T-helper 1 cell (primary cell): ENCODE measurements around the gene CENPH.
"Not testable (repeated sequence)": the region's sequence is repeated elsewhere in the genome, so short reads cannot be mapped to it uniquely, and the experiment has no call there.

Source experiments
- DNase-seq, 5 donors: peaks; one replicate each; pipeline ENCODE4 v3.0.0-alpha.2; 2012 to 2020
- total RNA-seq, 4 donors: gene quantifications; one replicate each; lab custom pipeline; 2026; lab: John Stamatoyannopoulos, UW

CENPH gene, protein sequence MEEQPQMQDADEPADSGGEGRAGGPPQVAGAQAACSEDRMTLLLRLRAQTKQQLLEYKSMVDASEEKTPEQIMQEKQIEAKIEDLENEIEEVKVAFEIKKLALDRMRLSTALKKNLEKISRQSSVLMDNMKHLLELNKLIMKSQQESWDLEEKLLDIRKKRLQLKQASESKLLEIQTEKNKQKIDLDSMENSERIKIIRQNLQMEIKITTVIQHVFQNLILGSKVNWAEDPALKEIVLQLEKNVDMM
- 2.7 to 7.6 (median 5.2) reads per million in 4 donors for total RNA-seq

DNA sequence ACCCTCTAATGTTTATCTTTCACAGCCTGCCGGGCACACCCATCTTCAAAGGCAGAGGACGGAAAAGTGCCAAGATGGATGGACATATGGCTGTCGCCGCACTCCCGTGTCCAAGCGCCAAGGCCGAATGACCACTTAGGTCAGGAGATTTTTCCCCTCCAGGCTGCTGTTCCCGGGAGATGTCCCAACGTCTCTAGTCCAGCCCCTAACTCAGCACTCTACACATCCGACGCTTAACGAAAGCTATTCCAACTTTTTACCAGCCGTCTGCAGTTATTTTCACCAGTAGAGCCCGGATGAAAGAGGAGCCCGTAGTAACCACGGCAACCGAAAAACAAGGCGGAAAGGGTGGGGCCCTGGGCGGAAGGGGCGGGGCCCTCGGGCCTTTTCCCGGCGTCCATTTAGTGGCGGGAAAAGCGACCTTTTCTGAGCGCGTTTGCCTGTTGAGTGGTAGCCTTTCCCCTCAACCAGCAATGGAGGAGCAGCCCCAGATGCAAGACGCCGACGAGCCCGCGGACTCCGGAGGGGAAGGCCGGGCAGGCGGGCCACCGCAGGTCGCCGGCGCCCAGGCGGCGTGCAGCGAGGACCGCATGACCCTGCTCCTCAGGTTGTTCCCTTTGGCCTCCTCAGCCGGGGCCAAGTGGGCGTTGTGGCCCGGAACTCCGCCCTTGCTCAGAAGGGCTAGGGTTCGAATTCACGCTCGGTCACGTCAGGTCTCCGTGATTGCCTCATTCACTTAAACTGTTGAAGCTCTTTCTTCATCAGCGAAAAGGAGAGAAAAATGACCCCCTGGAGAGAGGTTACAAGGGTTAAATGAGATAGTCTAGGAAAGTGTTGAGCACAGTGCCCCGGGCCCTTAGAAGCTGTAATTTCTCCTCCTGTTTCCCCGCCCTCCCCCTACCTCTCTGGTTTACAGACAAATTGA lies at the start of gene CENPH:
TSS of gene CENPH (plus strand) at position 422 of the 925 bp plus-strand sequence. CDS start at position 474, 52 bp downstream.
- DNase-seq = peak; percentile 71 to 91 (median 86)

DNA sequence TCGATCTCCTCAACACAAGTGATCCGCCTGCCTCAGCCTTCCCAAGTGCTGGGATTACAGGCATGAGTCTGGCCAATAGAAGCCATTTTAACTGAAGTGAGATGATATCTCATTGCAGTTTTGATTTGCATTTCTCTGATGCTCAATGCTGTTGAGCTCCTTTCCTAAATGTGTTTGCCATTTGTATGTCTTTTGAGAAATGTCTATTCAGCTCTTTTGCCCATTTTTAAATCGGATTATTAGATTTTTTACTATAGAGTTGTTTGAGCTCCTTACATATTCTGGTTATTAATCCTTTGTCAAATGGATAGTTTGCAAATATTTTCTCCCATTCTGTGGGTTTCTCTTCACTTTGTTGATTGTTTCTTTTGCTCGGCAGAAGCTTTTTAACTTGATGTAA lies 49.1 kb upstream of the CENPH start:
- DNase-seq = not testable (repeated sequence)

DNA sequence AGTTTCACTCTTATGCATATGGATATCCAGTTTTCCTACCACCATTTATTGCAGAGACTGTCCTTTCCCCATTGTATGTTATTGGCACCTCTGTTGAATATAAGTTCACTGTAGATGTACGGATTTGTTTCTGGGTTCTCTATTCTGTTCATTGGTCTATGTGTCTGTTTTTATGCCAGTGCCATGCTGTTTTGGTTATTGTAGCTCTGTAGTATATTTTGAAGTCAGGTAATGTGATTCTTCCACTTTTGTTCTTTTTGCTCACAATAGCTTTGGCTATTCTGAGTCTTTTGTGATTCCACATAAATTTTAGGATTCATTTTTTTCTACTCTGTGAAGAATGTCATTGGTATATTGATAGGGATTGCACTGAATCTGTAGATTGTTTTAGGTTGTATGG lies 48.6 kb upstream of the CENPH start:
- DNase-seq = no peak

DNA sequence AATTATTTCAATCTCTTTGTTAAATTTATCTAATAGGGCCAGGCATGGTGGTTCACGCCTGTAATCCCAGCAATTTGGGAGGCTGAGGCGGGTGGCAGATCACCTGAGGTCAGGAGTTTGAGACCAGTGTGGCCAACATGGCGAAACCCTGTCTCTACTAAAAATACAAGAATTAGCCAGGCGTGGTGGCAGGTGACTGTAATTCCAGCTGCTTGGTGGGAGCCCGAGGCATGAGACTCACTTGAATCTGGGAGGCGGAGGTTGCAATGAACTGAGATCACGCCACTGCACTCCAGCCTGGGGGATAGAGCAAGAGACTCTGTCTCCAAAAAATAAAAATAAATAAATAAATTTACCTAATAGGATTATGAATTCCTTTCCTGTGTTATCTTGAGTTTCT lies 40.8 kb upstream of the CENPH start:
- DNase-seq = not testable (repeated sequence)

DNA sequence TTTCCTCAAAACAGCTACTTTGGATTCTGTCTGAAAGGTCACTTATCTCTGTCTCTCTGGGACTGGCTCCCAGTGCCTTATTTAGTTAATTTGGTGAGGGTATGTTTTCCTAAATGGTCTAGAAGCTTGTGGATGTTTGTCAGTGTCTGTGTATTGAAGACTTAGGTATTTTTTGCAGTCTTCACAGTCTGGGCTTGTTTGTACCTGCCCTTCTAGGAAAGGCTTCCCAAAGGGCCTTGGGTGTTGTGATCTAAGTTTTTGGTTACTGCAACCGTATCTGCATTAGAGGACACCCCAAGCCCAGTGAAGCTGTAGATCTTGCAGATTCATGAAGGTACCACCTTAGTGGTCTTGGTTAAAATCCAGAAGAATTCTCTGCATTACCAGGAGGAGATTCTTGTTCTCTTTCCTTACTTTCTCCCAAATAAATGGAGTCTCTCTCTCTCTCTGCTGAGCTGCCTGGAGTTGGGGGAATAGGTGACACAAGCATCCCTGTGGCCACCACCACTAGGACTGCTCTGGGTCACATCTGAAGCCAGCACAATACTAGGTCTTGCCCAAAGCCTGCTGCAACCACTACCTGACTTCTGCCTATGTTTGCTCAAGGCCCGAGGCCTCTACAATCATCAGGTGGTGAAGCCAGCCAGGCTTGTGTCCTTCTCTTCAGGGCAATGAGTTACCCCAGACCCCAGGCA lies 40.3 kb upstream of the CENPH start:
- no peak for DNase-seq

DNA sequence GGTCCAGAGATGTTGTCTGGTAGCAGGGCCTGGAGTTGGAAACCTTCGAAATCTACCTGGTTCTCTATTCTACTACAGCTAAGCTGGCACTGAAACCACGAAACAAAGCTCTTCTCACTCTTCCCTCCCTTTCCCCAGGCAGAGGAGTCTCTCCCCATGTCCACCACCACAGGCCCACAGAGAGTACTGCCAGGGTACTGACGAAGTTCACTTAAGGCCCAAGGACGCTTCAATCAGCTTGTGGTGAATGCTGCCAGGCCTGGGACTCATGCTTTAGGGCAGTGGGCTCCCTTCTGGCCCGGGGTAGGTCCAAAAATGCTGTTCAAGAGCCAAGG lies 39.7 kb upstream of the CENPH start:
- no peak for DNase-seq

DNA sequence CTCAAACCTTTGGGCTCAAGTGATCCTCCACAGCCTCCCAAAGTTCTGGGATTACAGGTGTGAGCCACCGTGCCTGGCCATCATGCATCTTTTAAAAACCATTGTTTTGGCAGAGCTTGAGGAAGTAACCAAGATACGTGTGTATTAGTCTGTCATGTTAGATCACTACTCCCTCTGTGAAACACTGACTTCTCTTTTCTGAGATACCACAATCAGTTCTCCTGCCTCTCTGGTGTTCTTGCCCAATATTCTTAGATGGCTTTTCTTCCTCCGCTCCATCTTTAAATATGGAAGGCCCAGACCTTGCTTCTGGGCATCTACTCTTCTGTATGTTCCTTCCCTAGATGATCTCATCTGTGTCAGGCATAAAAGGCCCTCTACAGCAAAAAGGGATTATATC lies 36.7 kb upstream of the CENPH start:
- no peak for DNase-seq

DNA sequence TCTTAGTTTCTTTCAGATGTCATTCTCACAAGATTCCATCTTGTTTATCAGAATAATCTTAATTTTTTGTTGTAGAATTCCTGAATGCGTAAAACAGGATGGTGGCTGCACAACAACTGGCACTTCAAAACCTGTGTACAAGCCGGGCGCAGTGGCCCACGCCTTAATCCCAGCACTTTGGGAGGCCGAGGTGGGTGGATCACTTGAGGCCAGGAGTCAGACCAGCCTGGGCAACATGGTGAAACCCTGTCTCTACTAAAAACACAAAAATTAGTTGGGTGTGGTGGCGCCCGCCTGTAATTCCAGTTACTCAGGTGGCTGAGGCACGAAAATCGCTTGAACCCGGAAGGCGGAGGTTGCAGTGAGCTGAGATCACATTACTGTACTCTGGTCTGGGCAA lies 32.9 kb upstream of the CENPH start:
- no peak for DNase-seq

DNA sequence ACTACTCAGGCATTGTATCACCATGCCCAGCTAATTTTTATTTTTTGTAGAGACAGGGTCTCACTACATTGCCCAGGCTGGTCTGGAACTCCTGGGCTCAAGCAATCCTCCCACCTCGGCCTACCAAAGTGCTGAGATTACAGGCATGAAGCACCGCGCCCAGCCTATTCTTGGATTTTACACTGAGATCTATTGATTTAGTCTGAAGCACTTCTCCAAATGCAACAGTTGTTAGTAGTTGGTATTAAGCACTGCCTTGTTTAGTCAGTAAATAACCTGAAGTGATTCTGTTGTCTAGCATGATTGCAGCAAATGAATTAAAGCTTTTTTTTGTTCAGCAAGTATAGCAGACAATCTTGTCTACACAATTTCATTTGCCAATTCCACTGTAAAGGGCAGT lies 31.3 kb upstream of the CENPH start:
- DNase-seq = no peak

DNA sequence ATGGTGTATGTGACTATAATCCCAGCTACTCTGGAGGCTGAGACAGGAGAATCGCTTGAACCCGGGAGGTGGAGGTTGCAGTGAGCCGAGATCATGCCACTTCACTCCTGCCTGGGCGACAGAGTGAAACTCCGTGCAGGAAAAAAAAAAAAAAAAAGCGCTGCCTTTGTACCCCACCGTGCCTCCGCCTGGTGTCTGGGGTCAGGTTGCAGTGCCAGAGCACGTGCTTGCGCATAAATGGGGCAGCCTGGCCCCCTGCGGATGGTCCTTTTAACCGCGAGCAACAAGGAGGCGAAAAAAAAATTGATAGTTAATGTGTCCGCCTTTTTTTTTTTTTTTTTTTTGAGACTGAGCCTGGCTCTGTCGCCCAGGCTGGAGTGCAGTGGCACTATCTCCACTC lies 28.7 kb upstream of the CENPH start:
- no peak for DNase-seq

DNA sequence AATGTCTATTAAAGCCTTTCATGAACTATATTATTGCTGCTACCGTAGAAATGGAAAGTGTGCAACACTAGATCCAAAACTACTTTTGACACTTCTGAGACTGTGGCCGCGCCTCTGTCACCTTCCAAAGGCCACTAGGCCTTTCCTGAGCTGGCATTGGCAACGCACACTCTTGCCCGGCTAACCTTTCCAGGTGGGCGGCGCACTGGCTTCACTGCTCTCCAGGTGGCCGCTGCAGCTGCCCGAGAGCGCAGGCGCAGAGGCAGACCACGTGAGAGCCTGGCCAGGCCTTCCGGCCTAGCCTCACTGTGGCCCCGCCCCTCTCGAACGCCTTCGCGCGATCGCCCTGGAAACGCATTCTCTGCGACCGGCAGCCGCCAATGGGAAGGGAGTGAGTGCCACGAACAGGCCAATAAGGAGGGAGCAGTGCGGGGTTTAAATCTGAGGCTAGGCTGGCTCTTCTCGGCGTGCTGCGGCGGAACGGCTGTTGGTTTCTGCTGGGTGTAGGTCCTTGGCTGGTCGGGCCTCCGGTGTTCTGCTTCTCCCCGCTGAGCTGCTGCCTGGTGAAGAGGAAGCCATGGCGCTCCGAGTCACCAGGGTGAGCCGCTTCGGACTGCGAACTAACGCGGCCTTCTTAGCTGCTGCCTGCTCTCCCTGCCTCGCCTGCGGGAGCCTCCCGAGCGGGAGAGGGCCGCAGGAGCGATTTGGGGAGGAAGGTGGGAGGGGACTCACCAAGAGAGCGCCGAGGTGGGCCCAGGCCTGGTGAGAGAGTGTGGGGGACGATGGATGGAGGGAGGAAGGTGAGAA lies 22.5 kb upstream of the CENPH start, which contains the start of gene CCNB1:
TSS of gene CCNB1 (plus strand) at position 465 of the 807 bp plus-strand sequence. CDS start at position 578, 113 bp downstream.
- DNase-seq = peak; percentile 95 to 98 (median 96)

DNA sequence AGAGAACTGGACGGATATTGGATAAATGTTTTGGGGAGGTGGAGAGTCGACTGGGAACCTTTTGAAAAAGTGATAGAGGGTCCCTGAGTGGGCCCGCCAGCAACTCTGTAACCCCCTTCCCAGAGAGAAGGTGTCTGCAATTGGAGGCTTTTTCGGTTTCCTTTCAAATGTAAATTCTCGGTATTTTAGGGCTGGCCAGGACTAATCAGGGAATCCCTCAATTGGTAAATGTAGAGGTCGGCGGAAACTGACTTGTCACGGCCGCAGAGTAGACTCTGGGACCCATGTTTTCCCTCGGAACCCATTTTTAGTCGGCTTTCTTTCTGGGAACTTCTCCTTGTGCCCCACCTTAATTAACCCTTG lies 21.9 kb upstream of the CENPH start:
- DNase-seq = peak in 1 of 5 donors; percentile 23

DNA sequence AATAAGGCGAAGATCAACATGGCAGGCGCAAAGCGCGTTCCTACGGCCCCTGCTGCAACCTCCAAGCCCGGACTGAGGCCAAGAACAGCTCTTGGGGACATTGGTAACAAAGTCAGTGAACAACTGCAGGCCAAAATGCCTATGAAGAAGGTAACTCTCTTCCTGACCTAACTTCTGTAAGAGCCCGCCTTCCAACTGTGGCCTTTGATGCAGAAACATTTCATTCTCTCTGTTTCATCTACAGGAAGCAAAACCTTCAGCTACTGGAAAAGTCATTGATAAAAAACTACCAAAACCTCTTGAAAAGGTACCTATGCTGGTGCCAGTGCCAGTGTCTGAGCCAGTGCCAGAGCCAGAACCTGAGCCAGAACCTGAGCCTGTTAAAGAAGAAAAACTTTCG lies 21.5 kb upstream of the CENPH start:
- no peak for DNase-seq

DNA sequence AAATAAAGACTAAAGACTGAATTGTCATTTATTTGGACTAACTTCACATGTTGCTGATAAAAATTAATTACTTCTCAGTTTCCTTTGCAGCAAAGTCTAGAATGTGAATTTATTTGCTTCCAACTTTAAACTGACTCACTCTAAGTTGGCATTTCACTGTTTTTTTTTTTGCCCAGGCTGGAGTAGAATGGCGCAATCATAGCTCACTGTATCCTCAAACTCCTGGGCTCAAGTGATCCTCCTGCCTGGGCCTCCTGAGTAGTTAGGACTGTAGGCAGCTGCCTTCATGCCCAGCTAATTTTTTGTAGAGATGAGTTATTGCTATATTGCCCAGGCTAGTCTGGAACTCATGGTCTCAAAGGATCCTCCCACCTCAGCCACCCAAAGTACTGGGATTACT lies 18.9 kb upstream of the CENPH start:
- no peak for DNase-seq

DNA sequence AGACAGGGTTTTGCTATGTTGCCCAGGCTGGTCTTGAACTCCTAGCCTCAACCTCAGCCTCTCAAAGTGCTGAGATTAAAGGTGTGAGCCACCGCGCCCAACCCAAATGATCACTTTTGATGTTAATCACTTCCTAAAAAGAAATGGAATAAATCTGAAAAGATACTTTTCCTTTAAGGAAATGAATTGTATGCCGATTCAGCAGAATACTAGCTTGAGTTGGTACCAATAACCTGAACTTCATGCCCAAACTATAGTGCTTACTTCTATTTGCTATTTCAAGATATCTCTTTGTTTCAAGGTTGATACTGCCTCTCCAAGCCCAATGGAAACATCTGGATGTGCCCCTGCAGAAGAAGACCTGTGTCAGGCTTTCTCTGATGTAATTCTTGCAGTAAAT lies 18.4 kb upstream of the CENPH start:
- DNase-seq = no peak

DNA sequence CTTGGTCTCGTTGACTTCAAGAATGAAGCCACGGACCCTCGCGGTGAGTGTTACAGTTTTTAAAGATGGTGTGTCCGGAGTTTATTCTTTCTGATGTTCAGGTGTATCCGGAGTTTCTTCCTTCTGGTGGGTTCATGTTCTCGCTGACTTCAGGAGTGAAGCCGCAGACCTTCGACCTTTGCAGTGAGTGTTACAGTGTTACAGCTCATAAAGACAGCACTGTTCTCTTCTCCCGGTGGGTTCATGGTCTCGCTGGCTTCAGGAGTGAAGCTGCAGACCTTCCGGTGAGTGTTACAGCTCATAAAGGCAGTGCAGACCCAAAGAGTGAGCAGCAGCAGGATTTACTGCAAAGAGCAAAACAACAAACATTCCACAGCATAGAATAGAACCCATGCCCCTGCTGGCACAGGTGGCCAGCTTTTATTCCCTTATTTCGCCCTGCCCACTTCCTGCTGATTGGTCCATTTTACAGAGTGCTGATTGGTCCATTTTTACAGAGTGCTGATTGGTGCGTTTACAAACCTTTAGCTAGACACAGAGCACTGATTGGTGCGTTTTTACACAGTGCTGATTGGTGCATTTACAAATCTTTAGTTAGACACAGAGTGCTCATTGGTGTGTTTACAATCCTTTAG lies 7.6 kb upstream of the CENPH start:
- DNase-seq = not testable (repeated sequence)

DNA sequence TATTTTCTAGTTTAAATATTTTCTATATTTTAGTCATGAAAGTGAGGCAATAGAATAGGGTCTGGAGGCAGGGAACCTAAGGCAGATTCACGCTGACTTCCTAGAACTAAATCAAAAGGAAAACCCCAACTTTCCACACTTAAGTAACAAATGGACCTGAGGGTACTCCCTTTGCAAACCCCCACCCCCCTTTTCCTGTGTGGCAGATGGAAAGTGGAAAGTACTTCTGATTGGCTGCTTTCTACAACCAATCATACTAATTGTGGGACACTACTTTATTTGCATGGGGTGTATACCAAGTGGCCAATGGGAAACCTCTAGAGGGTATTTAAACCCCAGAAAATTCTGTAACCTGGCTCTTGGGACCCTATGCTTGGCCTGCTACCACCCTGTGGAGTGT lies 4.8 kb upstream of the CENPH start:
- DNase-seq = no peak

DNA sequence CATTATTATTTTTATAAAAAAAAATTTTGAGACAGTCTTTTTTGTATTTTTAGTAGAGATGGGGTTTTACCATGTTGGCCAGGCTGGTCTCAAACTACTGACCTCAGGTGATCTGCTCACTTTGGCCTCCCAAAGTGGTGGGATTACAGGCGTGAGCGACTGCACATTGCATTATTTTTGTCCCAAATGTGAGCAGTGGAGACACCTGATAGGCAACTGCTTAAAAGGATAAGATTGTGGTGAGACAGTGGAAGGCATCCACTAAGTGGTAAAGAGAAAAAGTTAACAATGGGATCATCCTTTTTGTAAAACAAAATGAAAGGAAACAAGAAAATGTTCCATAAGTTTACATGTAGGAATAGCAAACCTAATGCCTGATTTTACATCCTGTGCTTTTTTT lies 2.0 kb upstream of the CENPH start:
- DNase-seq = no peak

DNA sequence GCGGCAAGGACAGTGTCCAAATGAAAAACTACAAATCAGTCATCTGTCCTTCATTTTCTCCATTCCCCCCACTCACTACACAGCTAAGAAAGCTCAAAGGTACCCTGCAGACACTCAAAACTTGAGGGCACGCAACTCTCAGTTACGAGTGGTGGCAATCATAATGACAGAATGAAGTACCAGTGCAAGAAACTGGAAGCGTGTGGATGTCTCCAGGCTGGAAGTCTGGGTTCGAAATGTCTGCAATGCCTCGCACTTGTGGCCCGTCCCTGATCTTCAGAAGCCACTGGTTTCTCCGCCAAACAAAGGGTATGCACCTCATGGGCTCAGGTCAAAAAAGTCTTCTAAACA lies 597 bp upstream of the CENPH start:
- no peak for DNase-seq

DNA sequence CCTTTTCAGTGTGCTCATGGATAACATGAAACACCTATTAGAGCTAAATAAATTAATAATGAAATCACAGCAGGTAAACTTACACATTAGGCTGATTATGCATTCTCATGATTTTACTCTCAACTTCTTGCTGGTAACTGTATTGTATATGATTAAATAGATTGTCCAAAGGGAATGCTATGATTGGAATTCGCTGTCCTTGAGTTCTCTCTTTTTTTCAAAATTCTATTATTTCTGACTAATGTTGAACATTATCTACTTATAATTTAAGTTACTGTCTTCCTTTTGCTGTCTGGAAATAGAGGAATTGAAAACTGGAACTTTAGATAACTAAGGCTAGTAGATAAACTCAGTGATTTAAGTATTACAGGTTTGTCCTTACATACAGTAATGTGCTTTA lies 13.1 kb downstream of the CENPH start:
- no peak for DNase-seq

DNA sequence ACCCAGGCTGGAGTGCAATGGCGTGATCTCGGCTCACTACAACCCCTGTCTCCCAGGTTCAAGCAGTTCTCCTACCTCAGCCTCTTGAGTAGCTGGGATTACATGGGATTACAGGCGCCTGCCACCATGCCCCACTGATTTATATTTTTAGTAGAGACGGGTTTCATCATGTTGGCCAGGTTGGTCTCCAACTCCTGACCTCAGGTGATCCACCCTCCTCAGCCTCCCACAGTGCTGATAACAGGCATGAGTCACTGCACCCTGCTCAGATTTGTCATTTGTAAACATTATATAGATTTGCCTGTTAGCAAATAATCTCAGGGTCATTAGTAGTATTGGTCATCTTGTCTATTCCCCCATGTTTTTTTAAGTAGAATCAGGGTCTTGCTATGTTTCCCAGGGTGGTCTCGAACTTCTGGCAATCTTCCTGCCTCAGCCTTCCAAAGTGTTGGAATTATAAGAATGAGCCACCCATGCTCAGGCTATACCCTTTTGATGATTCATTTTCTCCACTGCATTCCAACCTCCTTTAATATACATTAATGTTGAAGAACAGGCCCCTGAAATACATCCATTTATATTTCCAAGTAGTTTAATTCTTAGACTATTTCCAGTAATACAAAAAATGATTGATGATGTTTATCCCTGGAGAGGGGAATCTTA lies 17.3 kb downstream of the CENPH start:
- DNase-seq = no peak

DNA sequence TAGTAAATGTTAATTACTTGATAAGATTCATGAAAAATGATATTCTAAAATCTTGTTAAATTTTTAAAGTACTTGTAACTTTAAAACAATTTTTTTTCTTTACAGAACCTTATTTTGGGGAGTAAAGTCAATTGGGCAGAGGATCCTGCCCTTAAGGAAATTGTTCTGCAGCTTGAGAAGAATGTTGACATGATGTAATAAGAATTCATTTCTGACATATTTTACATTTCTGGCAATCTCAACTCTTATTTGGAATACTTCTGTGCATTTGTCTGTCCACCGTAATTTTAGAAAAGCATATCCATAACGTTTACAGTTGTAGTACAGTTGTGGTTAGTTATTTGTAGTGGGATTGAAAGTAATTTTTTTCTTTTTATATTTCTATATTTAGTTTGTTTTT lies 20.2 kb downstream of the CENPH start:
- no peak for DNase-seq
